IPS-20b (cell line): ENCODE results near the gene PRRT2.
"Not testable (repeated sequence)": the region's sequence is repeated elsewhere in the genome, so short reads cannot be mapped to it uniquely, and the experiment has no call there.

Experiments used
- H3K27ac ChIP-seq: one replicate; pipeline ENCODE4 v1.5.1; 2013; ENCODE audit warnings: low read length
- H3K27me3 ChIP-seq: 2 replicates; pipeline ENCODE4 v1.6.1; 2013; ENCODE audit warnings: mild to moderate bottlenecking, low read length, inconsistent platforms; ENCODE audit not compliant: insufficient read depth
- H3K36me3 ChIP-seq: 2 replicates; pipeline ENCODE4 v1.6.1; 2013; ENCODE audit warnings: low read depth, mild to moderate bottlenecking, inconsistent platforms, low read length, moderate library complexity; ENCODE audit not compliant: insufficient read depth
- H3K4me1 ChIP-seq: 2 replicates; pipeline ENCODE4 v1.6.1; 2013; ENCODE audit warnings: mild to moderate bottlenecking, control low read depth, inconsistent platforms, low read length, moderate library complexity; ENCODE audit not compliant: insufficient read depth
- H3K4me3 ChIP-seq: 2 replicates; pipeline ENCODE4 v1.5.1; 2013; ENCODE audit warnings: mild to moderate bottlenecking, low read length, inconsistent platforms
- H3K9ac ChIP-seq: 2 replicates; pipeline ENCODE4 v1.6.1; 2013; ENCODE audit warnings: low read depth, mild to moderate bottlenecking, inconsistent platforms, low read length, moderate library complexity
- H3K9me3 ChIP-seq: 2 replicates; pipeline ENCODE4 v1.6.1; 2013; ENCODE audit warnings: mild to moderate bottlenecking, low read depth, low read length, inconsistent platforms; ENCODE audit not compliant: insufficient read depth

The PRRT2 gene

GRCh38 chr16:29777576-29778350, 34.2 kb upstream of the PRRT2 start, which contains the start of gene ZG16:
Gene ZG16 (plus strand): TSS chr16:29778256. CDS start chr16:29779267, 1,011 bp downstream.
- Histone ChIP-seq H3K36me3 (no peaks in the 10 kb centered on the region), H3K27me3 (peaks cover 32% of the 10 kb centered on the region), H3K4me1 (0 out of 2 replicates have a peak, but pooled peaks cover 5% of the 10 kb centered on the region), H3K9ac (no peak within 1 kb of the TSS), H3K4me3 (no peak within 1 kb of the TSS), H3K9me3 (no peaks in the 10 kb centered on the region), H3K27ac (no peak within 1 kb of the TSS)

GRCh38 chr16:29779474-29779873, 32.5 kb upstream of the PRRT2 start:
- H3K4me3 ChIP-seq = no peak overlapping the region

GRCh38 chr16:29783094-29783953, 28.7 kb upstream of the PRRT2 start:
- H3K27me3 ChIP-seq = peaks cover 40% of the 10 kb centered on the region
- H3K4me1 ChIP-seq, H3K36me3 ChIP-seq, H3K9ac ChIP-seq, H3K4me3 ChIP-seq, H3K27ac ChIP-seq, H3K9me3 ChIP-seq: not testable (repeated sequence)

More at GRCh38 chr16:29779474-29779873, 32.5 kb upstream of the PRRT2 start:
- Histone ChIP-seq H3K9ac (no peak overlapping the region), H3K4me1 (0 out of 2 replicates have a peak, but pooled peaks cover 5% of the 10 kb centered on the region), H3K9me3 (no peaks in the 10 kb centered on the region), H3K27me3 (peaks cover 32% of the 10 kb centered on the region), H3K27ac (no peak overlapping the region), H3K36me3 (no peaks in the 10 kb centered on the region)

- Histone ChIP-seq H3K9ac (no peak overlapping the region), H3K36me3 (no peaks in the 10 kb centered on the region), H3K4me3 (no peak overlapping the region), H3K9me3 (no peaks in the 10 kb centered on the region), H3K4me1 (no peaks in the 10 kb centered on the region), H3K27me3 (peaks cover 32% of the 10 kb centered on the region), H3K27ac (no peak overlapping the region)
Observed at GRCh38 chr16:29784157-29784556, 27.8 kb upstream of the PRRT2 start.

- H3K4me1 ChIP-seq = 0 out of 2 replicates have a peak, but pooled peaks cover 1% of the 10 kb centered on the region
- H3K36me3 ChIP-seq = no peaks in the 10 kb centered on the region
- H3K9me3 ChIP-seq = no peaks in the 10 kb centered on the region
- H3K9ac ChIP-seq = no peak overlapping the region
- H3K27ac ChIP-seq = no peak overlapping the region
- peak overlapping the region; percentile 48; the same call in 1 of the 2 replicates for H3K4me3 ChIP-seq
- peaks cover 25% of the 10 kb centered on the region for H3K27me3 ChIP-seq
Observed at GRCh38 chr16:29784901-29785500, 27.0 kb upstream of the PRRT2 start.

GRCh38 chr16:29787155-29787554, 24.8 kb upstream of the PRRT2 start:
- not testable (repeated sequence) for H3K4me3 ChIP-seq, H3K36me3 ChIP-seq, H3K9ac ChIP-seq, H3K9me3 ChIP-seq, H3K27me3 ChIP-seq, H3K27ac ChIP-seq, H3K4me1 ChIP-seq

GRCh38 chr16:29789775-29790182, 22.2 kb upstream of the PRRT2 start:
- Histone ChIP-seq H3K4me3 (peak overlapping the region; percentile 82), H3K27ac (peak overlapping the region; percentile 88)

GRCh38 chr16:29790183-29790948, 21.6 kb upstream of the PRRT2 start, which contains the start of gene KIF22:
Gene KIF22 (plus strand): TSS chr16:29790751. CDS start chr16:29790760, 9 bp downstream.
- Histone ChIP-seq H3K36me3 (peaks cover 19% of the 10 kb centered on the region), H3K9ac (peak within 1 kb of the TSS; percentile 99), H3K27ac (peak within 1 kb of the TSS; percentile 88), H3K4me3 (peak within 1 kb of the TSS; percentile 82), H3K4me1 (peaks cover 11% of the 10 kb centered on the region), H3K27me3 (peaks cover 4% of the 10 kb centered on the region; the same call in 1 of the 2 replicates), H3K9me3 (no peaks in the 10 kb centered on the region)

More at GRCh38 chr16:29789775-29790182, 22.2 kb upstream of the PRRT2 start:
- peaks cover 13% of the 10 kb centered on the region for H3K36me3 ChIP-seq
- no peaks in the 10 kb centered on the region for H3K9me3 ChIP-seq
- peaks cover 6% of the 10 kb centered on the region; the same call in 1 of the 2 replicates for H3K27me3 ChIP-seq
- H3K4me1 ChIP-seq = peaks cover 11% of the 10 kb centered on the region
- H3K9ac ChIP-seq = peak overlapping the region; percentile 86; the same call in 1 of the 2 replicates

GRCh38 chr16:29790949-29791844, 20.8 kb upstream of the PRRT2 start:
- H3K36me3 ChIP-seq = peaks cover 25% of the 10 kb centered on the region
- H3K4me3 ChIP-seq = peak overlapping the region; percentile 82
- peak overlapping the region; percentile 79 for H3K27ac ChIP-seq
- H3K4me1 ChIP-seq = peaks cover 11% of the 10 kb centered on the region
- no peaks in the 10 kb centered on the region for H3K9me3 ChIP-seq
- H3K27me3 ChIP-seq = no peaks in the 10 kb centered on the region
- peak overlapping the region; percentile 99 for H3K9ac ChIP-seq
